DOHH2 (cell line): Measurements from ENCODE around the gene DCTN4.

ENCODE experiments used
- EZH2phosphoT487 ChIP-seq: fragments of 200-600 bp; sonication (generic); IDR thresholded peaks from 2 replicates; pipeline ENCODE4 v1.6.1; 2017; ENCODE audit warnings: borderline replicate concordance, mild to moderate bottlenecking, antibody characterized with exemption, low read length, moderate library complexity, mixed read lengths
- TF ChIP-seq, protein P1 (sequence below): fragments of 200-600 bp; sonication (generic); IDR thresholded peaks from one replicate; pipeline ENCODE4 v1.5.1; 2014; ENCODE audit warnings: antibody characterized with exemption, mild to moderate bottlenecking, low read depth, low read length; ENCODE audit not compliant: poor library complexity, severe bottlenecking

DNA sequence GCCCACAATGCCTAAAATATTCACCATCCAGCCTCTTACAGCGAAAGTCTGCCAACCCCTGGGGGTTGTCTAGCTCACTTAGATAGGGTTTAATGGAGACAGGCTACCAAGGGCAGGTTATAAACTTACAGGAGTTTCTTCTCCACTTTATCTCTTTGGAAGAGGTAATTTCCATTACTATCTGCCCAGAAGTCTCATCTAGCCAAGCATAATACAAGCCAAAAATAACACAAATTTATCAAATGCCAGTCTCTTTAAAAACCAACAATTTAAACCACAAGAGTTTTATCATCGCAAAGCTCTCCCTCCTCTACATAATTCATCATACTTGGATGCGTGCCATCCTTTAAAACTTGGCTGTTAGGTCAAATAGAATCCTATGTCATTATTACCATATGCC is 64.2 kb downstream of the DCTN4 start:
- TF ChIP-seq, protein P1, sequence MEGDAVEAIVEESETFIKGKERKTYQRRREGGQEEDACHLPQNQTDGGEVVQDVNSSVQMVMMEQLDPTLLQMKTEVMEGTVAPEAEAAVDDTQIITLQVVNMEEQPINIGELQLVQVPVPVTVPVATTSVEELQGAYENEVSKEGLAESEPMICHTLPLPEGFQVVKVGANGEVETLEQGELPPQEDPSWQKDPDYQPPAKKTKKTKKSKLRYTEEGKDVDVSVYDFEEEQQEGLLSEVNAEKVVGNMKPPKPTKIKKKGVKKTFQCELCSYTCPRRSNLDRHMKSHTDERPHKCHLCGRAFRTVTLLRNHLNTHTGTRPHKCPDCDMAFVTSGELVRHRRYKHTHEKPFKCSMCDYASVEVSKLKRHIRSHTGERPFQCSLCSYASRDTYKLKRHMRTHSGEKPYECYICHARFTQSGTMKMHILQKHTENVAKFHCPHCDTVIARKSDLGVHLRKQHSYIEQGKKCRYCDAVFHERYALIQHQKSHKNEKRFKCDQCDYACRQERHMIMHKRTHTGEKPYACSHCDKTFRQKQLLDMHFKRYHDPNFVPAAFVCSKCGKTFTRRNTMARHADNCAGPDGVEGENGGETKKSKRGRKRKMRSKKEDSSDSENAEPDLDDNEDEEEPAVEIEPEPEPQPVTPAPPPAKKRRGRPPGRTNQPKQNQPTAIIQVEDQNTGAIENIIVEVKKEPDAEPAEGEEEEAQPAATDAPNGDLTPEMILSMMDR, result no peak
- TF ChIP-seq EZH2phosphoT487, result no peak
